ENCODE measurements around the gene NFE2L1. TPM values are rescaled to one million over a fixed set of nuclear protein-coding genes. Genes with fewer than 3 reads are reported as not detected.

Gene NFE2L1
- total and polyA plus RNA-seq, 9 of the 15 experiments (the other 6 are each of a cell fraction or from before 2014, with no cell fraction given), result 2.0 to 68.6 (median 39.7) TPM

DNA sequence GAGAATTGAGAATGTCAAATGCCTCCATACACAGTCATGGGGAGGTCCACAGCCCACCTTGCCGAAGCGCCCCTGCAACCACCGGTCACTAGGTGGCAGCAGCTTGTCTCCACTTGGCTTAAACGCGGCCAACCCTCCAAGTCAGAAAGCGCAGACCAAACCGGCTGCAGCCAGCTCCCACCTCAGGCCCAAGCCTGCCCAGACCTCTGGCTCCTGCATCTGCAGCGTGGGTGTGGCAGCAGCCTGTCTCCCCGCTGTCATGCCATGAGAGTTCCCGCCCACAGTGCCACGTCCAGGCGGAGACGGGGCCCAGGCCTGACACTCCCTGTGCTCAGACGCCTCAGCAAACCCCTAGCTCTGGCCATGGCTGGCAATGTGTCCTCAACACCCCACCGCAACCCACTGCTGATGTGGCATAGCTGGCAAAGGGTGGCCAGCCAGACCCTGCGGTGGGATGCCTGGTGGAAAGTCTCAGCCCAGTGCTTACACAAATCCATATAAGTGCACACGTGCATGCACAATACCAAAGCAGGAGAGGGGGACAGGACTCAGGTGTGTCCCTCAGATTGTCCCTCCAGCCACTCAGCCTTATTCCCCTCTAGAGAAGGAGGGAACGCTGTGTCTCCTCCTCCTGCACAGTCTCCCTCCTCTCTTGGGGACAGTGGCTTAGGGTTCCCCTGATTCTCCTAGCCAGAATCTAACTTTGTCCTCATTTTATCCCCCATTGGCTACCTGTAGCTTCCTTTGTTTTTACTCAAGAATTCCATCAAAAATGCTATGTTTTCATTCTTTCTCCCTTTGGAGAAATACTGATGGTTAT, 21.4 kb upstream of the NFE2L1 start (continued):
- TF ChIP-seq, protein P1, sequence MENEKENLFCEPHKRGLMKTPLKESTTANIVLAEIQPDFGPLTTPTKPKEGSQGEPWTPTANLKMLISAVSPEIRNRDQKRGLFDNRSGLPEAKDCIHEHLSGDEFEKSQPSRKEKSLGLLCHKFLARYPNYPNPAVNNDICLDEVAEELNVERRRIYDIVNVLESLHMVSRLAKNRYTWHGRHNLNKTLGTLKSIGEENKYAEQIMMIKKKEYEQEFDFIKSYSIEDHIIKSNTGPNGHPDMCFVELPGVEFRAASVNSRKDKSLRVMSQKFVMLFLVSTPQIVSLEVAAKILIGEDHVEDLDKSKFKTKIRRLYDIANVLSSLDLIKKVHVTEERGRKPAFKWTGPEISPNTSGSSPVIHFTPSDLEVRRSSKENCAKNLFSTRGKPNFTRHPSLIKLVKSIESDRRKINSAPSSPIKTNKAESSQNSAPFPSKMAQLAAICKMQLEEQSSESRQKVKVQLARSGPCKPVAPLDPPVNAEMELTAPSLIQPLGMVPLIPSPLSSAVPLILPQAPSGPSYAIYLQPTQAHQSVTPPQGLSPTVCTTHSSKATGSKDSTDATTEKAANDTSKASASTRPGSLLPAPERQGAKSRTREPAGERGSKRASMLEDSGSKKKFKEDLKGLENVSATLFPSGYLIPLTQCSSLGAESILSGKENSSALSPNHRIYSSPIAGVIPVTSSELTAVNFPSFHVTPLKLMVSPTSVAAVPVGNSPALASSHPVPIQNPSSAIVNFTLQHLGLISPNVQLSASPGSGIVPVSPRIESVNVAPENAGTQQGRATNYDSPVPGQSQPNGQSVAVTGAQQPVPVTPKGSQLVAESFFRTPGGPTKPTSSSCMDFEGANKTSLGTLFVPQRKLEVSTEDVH (IDR thresholded peaks at IDR 0.05; ENCODE audit: low read depth, partially characterized antibody), result no peak
- TF ChIP-seq HDAC8 (tag; IDR thresholded peaks at IDR 0.05), result no peak
- TF ChIP-seq, protein P2, sequence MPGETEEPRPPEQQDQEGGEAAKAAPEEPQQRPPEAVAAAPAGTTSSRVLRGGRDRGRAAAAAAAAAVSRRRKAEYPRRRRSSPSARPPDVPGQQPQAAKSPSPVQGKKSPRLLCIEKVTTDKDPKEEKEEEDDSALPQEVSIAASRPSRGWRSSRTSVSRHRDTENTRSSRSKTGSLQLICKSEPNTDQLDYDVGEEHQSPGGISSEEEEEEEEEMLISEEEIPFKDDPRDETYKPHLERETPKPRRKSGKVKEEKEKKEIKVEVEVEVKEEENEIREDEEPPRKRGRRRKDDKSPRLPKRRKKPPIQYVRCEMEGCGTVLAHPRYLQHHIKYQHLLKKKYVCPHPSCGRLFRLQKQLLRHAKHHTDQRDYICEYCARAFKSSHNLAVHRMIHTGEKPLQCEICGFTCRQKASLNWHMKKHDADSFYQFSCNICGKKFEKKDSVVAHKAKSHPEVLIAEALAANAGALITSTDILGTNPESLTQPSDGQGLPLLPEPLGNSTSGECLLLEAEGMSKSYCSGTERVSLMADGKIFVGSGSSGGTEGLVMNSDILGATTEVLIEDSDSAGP (CRISPR knock-in tag; IDR thresholded peaks at IDR 0.05), result no peak
- TF ChIP-seq ZNF134 (CRISPR knock-in tag; conservative IDR thresholded peaks at IDR 0.05), result no peak
- TF ChIP-seq, protein P3, sequence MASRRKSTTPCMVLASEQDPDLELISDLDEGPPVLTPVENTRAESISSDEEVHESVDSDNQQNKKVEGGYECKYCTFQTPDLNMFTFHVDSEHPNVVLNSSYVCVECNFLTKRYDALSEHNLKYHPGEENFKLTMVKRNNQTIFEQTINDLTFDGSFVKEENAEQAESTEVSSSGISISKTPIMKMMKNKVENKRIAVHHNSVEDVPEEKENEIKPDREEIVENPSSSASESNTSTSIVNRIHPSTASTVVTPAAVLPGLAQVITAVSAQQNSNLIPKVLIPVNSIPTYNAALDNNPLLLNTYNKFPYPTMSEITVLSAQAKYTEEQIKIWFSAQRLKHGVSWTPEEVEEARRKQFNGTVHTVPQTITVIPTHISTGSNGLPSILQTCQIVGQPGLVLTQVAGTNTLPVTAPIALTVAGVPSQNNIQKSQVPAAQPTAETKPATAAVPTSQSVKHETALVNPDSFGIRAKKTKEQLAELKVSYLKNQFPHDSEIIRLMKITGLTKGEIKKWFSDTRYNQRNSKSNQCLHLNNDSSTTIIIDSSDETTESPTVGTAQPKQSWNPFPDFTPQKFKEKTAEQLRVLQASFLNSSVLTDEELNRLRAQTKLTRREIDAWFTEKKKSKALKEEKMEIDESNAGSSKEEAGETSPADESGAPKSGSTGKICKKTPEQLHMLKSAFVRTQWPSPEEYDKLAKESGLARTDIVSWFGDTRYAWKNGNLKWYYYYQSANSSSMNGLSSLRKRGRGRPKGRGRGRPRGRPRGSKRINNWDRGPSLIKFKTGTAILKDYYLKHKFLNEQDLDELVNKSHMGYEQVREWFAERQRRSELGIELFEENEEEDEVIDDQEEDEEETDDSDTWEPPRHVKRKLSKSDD (conservative IDR thresholded peaks at IDR 0.05; ENCODE audit: low read length), result 0 out of 2 replicates have a peak, but pooled peaks have one; percentile 48
- no peak for TF ChIP-seq CBX8 (IDR thresholded peaks at IDR 0.05; ENCODE audit: borderline replicate concordance, extremely low read depth, low read depth, low read length, poor library complexity, severe bottlenecking)
- TF ChIP-seq RBM14 (IDR thresholded peaks at IDR 0.05; ENCODE audit: borderline replicate concordance, insufficient read depth, low read depth, low read length), result no peak
- TF ChIP-seq ARNT (IDR thresholded peaks at IDR 0.05), result no peak
- TF ChIP-seq, protein P4, sequence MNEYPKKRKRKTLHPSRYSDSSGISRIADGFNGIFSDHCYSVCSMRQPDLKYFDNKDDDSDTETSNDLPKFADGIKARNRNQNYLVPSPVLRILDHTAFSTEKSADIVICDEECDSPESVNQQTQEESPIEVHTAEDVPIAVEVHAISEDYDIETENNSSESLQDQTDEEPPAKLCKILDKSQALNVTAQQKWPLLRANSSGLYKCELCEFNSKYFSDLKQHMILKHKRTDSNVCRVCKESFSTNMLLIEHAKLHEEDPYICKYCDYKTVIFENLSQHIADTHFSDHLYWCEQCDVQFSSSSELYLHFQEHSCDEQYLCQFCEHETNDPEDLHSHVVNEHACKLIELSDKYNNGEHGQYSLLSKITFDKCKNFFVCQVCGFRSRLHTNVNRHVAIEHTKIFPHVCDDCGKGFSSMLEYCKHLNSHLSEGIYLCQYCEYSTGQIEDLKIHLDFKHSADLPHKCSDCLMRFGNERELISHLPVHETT (CRISPR knock-in tag; conservative IDR thresholded peaks at IDR 0.05 in 1 of 2, IDR thresholded peaks at IDR 0.05 in 1 of 2), result no peak
- no peak for TF ChIP-seq SRSF3 (IDR thresholded peaks at IDR 0.05; ENCODE audit: insufficient read depth, low read length)
